ENCODE results near the gene SORBS1.

DNA sequence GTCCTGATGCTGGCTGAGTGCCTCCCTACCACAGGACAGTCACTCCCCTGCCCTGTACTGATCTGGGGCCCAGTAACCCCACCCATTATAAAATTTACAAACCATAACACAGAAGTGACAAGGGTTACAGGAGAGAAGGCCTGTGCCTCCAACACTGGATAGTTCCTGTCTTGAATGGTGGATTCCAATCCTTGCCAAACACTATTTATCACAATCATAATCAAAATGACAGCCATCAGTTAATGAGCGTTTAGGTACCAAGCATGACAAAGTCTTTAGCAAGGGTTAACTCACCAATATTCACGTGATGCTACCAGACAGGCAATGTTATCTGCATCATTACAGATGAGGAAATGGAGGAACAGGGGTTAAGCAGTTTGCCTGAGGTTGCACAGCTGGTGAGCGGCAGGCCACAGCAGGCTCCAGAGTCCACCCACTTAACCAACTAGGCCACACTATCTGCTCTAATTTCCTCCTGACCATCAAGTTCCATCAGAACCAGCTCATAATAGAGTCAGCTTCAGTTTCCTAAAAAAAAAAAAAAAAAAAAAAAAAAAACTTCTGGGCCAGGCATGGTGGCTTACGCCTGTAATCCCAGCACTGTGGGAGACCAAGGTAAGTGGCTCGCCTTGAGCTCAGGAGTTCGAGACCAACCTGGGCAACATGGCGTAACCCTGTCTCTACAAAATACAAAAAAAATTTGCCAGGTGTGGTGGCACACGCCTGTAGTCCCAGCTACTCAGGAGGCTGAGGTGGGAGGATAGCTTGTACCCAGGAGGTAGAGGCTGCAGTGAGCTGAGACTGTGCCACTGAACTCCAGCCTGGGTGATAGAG, 284.6 kb downstream of the SORBS1 start:
- TF ChIP-seq, protein P1, sequence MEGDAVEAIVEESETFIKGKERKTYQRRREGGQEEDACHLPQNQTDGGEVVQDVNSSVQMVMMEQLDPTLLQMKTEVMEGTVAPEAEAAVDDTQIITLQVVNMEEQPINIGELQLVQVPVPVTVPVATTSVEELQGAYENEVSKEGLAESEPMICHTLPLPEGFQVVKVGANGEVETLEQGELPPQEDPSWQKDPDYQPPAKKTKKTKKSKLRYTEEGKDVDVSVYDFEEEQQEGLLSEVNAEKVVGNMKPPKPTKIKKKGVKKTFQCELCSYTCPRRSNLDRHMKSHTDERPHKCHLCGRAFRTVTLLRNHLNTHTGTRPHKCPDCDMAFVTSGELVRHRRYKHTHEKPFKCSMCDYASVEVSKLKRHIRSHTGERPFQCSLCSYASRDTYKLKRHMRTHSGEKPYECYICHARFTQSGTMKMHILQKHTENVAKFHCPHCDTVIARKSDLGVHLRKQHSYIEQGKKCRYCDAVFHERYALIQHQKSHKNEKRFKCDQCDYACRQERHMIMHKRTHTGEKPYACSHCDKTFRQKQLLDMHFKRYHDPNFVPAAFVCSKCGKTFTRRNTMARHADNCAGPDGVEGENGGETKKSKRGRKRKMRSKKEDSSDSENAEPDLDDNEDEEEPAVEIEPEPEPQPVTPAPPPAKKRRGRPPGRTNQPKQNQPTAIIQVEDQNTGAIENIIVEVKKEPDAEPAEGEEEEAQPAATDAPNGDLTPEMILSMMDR (IDR thresholded peaks at IDR 0.05): no peak
- no peak for TF ChIP-seq POLR2A (IDR thresholded peaks at IDR 0.05)
